GM12801 (cell line): ENCODE data around the gene GHITM.

ENCODE experiments used
- TF ChIP-seq, protein P1 (sequence below): IDR thresholded peaks from one replicate; pipeline ENCODE4 v1.5.1; 2011; ENCODE audit warnings: control low read depth; ENCODE audit not compliant: insufficient read length; ENCODE audit errors: extremely low read depth

Gene GHITM, protein sequence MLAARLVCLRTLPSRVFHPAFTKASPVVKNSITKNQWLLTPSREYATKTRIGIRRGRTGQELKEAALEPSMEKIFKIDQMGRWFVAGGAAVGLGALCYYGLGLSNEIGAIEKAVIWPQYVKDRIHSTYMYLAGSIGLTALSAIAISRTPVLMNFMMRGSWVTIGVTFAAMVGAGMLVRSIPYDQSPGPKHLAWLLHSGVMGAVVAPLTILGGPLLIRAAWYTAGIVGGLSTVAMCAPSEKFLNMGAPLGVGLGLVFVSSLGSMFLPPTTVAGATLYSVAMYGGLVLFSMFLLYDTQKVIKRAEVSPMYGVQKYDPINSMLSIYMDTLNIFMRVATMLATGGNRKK

DNA sequence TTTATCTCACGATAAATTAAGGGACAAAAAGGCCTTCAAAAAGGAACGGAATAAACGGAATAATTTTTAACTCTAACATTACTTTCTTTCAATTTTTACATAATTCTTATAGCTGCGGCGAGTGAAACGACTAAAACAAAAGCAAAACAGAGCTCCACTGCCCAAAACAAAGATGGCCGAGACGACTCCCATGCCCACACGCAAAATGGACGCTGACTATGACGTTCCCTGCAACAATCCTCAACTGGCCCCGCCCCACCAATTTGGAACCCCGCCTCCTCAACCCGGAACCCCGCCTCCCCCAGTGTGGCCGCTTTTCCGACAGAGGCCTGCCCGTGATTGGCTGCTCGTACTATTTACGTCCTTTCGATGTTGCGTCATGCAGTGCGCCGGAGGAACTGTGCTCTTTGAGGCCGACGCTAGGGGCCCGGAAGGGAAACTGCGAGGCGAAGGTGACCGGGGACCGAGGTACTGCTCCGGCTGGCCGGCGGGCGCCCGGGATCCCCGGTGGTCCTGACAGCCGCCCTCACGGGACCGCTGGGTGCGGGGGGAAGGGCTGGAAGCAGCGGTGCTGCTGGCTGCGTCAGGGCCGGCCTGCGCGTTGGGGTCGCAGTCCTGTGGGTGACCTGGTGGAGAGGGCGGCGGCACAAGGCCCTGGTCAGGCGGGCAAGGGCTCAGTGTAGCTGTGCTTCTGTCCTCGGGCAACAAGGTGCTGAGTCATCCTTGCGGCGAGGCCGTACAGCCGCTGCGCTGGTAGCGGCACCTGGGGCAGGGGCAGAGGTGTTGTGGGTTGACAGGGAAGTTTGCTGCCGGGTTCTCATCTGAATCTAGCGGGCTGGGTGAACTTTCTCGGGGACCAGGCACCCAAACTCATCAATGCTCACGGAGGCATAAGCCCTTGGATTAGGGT is at the start of gene GHITM:
TSS of gene GHITM (plus strand) at position 384 of the 910 bp plus-strand sequence. CDS start 1,992 bp downstream, outside the sequence.
- TF ChIP-seq, protein P1, sequence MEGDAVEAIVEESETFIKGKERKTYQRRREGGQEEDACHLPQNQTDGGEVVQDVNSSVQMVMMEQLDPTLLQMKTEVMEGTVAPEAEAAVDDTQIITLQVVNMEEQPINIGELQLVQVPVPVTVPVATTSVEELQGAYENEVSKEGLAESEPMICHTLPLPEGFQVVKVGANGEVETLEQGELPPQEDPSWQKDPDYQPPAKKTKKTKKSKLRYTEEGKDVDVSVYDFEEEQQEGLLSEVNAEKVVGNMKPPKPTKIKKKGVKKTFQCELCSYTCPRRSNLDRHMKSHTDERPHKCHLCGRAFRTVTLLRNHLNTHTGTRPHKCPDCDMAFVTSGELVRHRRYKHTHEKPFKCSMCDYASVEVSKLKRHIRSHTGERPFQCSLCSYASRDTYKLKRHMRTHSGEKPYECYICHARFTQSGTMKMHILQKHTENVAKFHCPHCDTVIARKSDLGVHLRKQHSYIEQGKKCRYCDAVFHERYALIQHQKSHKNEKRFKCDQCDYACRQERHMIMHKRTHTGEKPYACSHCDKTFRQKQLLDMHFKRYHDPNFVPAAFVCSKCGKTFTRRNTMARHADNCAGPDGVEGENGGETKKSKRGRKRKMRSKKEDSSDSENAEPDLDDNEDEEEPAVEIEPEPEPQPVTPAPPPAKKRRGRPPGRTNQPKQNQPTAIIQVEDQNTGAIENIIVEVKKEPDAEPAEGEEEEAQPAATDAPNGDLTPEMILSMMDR, result no peak

DNA sequence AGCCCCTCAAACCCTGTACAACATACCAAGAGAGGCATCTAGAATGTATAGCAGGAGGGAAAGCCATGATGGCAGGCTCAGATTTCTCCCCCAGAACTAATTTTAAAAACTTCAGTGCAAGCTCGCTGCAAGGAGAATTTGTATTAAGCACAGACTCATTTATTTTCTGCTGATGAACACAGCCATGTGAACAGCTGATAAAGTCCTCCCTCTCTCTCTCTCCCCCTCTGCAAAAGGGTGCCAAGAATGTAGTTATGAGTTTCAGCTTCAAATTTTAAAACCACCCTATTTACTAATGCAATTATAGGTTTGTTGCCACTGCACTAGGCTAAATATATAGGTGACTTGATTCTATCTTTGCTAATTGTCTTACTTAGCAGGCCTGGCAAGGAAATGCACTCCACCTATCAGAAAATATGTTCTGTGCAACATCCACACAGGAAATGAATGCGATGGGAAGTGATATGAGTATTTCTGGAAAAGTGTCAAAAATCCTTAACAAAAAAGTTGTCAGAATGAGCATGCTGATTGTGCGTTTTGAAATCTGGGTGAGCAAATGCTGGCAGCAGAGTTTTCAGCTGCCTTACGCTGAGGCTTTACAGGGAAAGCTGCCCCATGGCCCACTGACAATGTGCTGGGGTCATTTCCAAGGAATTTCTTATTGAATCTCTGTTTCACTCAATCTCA is 43.4 kb upstream of the GHITM start:
- TF ChIP-seq, protein P1, result no peak

DNA sequence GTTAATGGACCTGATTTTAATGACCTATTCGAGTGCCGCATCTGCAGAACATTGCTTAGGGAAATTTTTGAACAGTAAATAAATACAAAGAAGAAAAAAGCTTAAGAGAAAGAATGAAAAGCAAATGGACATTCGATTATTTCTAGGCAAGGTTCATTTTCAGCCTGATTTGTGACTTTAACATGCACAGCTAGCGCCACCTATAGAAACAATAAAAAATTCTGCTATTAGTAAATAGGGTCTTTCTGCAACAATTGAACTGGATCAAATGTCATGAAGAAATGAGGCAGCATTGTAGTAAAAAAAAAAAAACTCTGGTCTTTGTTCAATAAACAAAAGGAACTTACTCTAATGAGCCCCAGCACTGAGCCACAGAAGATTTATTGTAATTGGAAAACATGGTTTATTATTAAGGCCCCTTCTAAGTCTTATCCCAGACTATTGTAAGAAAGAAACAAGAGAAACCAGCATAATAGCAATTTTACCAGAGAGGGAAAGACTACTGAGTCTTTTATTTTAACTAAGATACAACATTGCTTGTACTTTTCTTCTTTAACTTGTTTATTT is 41.4 kb upstream of the GHITM start:
- TF ChIP-seq, protein P1, result no peak

DNA sequence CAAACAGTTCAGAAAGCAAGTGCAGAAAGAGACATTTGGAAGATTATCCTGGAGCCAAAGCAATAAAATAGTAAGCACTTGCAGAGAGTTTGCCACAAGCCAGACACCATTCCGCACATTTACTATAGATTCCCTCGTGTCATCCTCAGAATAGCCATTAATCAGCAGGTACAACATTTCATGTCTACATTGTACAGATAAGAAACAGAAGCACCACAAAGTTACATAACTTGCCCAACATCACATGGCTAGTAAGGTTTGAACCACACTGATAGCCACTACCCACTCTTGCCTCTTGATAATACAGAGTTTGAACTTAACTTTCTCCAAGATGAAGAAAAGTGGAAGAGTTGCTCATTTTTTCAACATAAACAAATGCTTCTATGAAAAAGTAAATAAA is 40.6 kb upstream of the GHITM start:
- TF ChIP-seq, protein P1, result no peak

DNA sequence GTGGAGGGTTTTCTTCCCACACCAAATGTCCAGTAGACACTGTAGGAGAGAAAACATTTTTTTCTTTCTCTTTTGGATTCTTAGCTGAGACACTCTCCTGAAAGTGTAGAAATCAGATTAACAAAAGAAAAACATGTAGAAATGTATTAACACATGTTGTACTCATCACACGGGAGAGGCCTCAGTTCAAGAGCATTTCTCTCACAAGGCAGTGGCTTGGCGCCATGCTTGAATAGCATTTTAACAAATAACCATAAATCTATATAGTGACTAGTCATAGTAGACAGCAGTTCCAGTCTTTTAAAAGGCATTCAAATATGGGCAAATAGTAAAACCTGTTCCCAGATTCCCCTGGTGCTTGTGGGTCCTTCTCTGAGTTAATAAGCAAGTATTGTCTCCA is 38.3 kb upstream of the GHITM start:
- TF ChIP-seq, protein P1, result no peak

DNA sequence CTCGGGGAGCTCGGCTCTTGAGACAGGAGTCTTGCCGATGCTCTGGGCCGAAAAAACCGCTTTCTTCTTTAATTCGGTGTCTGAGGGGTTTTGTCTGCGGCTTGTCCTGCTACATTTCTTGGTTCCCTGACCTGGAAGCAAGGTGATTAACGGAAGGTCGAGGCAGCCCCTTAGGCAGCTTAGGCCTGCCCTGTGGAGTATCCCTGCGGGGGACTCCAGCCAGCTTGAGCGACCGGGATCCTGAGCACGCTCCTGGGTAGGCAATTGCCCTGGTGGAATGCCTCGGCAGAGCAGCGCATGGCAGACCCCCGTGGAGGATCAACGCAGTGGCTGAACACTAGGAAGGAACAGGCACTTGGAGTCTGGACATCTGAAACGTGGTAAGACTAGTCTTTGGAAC is 30.5 kb upstream of the GHITM start:
- TF ChIP-seq, protein P1, result no peak
